ENCODE measurements around the gene MICB. TPM values are rescaled to one million over a fixed set of nuclear protein-coding genes. Genes with fewer than 3 reads are reported as not detected.
A peak's percentile ranks its signal among the peaks of the same experiment; 100 is the strongest.
"Not testable (repeated sequence)": the region's sequence is repeated elsewhere in the genome, so short reads cannot be mapped to it uniquely, and the experiment has no call there.

Gene MICB
- polyA plus RNA-seq, 1 donor (not counting 4 experiments of a cell fraction or from before 2014, with no cell fraction given), result 8.6 TPM

DNA sequence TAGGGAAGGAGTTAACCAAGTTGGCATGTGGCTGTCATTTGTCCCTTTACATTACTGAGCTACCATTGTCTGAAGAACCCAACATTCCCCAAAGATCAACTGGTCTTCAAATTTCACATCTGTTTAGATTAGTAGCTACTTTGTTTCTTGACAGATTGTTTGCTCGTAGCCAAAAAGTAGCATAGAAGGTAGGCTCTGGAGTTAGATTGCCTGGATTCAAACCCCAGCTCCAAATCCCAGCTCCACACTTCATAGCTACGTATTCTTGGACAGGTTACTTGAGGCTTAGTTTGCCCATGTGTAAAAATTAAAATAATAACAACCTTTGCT is 50.6 kb downstream of the MICB start:
- DNase-seq (ENCODE audit: low read depth, low spot score) (no peak), FAIRE-seq (no peak)
- Histone ChIP-seq H3K79me2 (ENCODE audit: control insufficient read depth, insufficient read depth, low read length) (peaks cover 15% of the 10 kb centered on the region), H3K9ac (ENCODE audit: control insufficient read depth, extremely low read depth, insufficient read depth, low read length) (peak overlapping the region; percentile 89), H3K27ac (ENCODE audit: control insufficient read depth, insufficient read depth, low read length) (peak overlapping the region; percentile 86), H3K9me1 (ENCODE audit: control insufficient read depth, extremely low read depth, insufficient read depth, low read length) (no peaks in the 10 kb centered on the region), H3K27me3 (ENCODE audit: control insufficient read depth, extremely low read depth, insufficient read depth, low read length) (no peaks in the 10 kb centered on the region), H3K4me2 (ENCODE audit: control insufficient read depth, extremely low read depth, insufficient read depth, low read depth, low read length) (peak overlapping the region; percentile 98), H3K9me3 (ENCODE audit: control insufficient read depth, low read depth, low read length) (no peaks in the 10 kb centered on the region), H3K4me1 (ENCODE audit: control insufficient read depth, extremely low read depth, insufficient read depth, low read length) (peaks cover 11% of the 10 kb centered on the region), H2AFZ (ENCODE audit: control insufficient read depth, low read length) (no peak overlapping the region), H4K20me1 (ENCODE audit: control insufficient read depth, extremely low read depth, insufficient read depth, low read length) (no peaks in the 10 kb centered on the region), H3K36me3 (ENCODE audit: control insufficient read depth in 2 of 2, extremely low read depth in 1 of 2, insufficient read depth in 2 of 2, low read length in 2 of 2) (peaks cover 13% of the 10 kb centered on the region in 2 experiments), H3K4me3 (ENCODE audit: control insufficient read depth in 2 of 3, extremely low read depth in 1 of 3, insufficient read depth in 2 of 3, low read depth in 1 of 3, low read length in 3 of 3) (peak overlapping the region in 1 of 3 experiments; percentile 55)
- TF ChIP-seq, protein P1, sequence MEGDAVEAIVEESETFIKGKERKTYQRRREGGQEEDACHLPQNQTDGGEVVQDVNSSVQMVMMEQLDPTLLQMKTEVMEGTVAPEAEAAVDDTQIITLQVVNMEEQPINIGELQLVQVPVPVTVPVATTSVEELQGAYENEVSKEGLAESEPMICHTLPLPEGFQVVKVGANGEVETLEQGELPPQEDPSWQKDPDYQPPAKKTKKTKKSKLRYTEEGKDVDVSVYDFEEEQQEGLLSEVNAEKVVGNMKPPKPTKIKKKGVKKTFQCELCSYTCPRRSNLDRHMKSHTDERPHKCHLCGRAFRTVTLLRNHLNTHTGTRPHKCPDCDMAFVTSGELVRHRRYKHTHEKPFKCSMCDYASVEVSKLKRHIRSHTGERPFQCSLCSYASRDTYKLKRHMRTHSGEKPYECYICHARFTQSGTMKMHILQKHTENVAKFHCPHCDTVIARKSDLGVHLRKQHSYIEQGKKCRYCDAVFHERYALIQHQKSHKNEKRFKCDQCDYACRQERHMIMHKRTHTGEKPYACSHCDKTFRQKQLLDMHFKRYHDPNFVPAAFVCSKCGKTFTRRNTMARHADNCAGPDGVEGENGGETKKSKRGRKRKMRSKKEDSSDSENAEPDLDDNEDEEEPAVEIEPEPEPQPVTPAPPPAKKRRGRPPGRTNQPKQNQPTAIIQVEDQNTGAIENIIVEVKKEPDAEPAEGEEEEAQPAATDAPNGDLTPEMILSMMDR (optimal IDR thresholded peaks at IDR 0.05 in 1 of 3, IDR thresholded peaks at IDR 0.05 in 1 of 3, conservative IDR thresholded peaks at IDR 0.05 in 1 of 3; ENCODE audit: extremely low read depth in 1 of 3, insufficient read depth in 2 of 3, low read length in 3 of 3), result no peak
- no peak for TF ChIP-seq EZH2 (IDR thresholded peaks at IDR 0.05; ENCODE audit: low read length)
- dilution Hi-C loops (cut with MboI; ENCODE audit: extremely low pct_ligation_motif_present, low sequenced_read_pairs), result no loop called here

DNA sequence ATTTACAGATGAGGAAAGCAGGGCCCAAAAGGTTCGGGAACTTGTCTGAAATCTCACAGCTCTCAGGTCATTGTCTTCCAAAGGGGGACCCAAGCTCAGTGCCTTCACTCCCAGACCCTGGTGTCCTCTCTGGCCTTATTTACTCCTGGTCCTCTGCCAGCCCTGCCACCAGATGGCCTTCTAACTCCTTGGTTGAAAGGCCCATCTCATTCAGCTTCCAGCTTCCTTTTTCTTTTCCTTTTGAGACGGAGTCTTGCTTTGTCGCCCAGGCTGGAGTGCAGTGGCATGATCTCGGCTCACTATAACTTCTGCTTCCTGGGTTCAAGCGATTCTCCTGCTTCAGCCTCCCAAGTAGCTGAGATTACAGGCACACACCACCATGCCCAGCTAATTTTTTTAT is 53.4 kb downstream of the MICB start:
- H3K27ac ChIP-seq (ENCODE audit: control insufficient read depth, insufficient read depth, low read length); H3K9ac ChIP-seq (ENCODE audit: control insufficient read depth, extremely low read depth, insufficient read depth, low read length); dilution Hi-C loops (cut with MboI; ENCODE audit: extremely low pct_ligation_motif_present, low sequenced_read_pairs); H2AFZ ChIP-seq (ENCODE audit: control insufficient read depth, low read length); H3K4me1 ChIP-seq (ENCODE audit: control insufficient read depth, extremely low read depth, insufficient read depth, low read length); H3K4me3 ChIP-seq (ENCODE audit: control insufficient read depth in 2 of 3, extremely low read depth in 1 of 3, insufficient read depth in 2 of 3, low read depth in 1 of 3, low read length in 3 of 3); H3K27me3 ChIP-seq (ENCODE audit: control insufficient read depth, extremely low read depth, insufficient read depth, low read length); H4K20me1 ChIP-seq (ENCODE audit: control insufficient read depth, extremely low read depth, insufficient read depth, low read length); H3K4me2 ChIP-seq (ENCODE audit: control insufficient read depth, extremely low read depth, insufficient read depth, low read depth, low read length); H3K9me3 ChIP-seq (ENCODE audit: control insufficient read depth, low read depth, low read length); DNase-seq (ENCODE audit: low read depth, low spot score); H3K9me1 ChIP-seq (ENCODE audit: control insufficient read depth, extremely low read depth, insufficient read depth, low read length); FAIRE-seq: not testable (repeated sequence)
- H3K79me2 ChIP-seq (ENCODE audit: control insufficient read depth, insufficient read depth, low read length), result peaks cover 15% of the 10 kb centered on the region
- peaks cover 12 to 13% of the 10 kb centered on the region in 2 experiments for H3K36me3 ChIP-seq (ENCODE audit: control insufficient read depth in 2 of 2, extremely low read depth in 1 of 2, insufficient read depth in 2 of 2, low read length in 2 of 2)
- TF ChIP-seq, protein P1 (optimal IDR thresholded peaks at IDR 0.05 in 1 of 3, IDR thresholded peaks at IDR 0.05 in 1 of 3, conservative IDR thresholded peaks at IDR 0.05 in 1 of 3; ENCODE audit: extremely low read depth in 1 of 3, insufficient read depth in 2 of 3, low read length in 3 of 3), result peak in 2 of 3 experiments; percentile 16 to 51

Measured in keratinocyte (primary cell).